ENCODE measurements around the gene VDAC1. TPM values are rescaled to one million over a fixed set of nuclear protein-coding genes. Genes with fewer than 3 reads are reported as not detected.
A peak's percentile ranks its signal among the peaks of the same experiment; 100 is the strongest.

The VDAC1 gene
- total and polyA plus RNA-seq, 2 of the 8 experiments (the other 6 are each of a cell fraction or from before 2014, with no cell fraction given), result 111 to 301 TPM

DNA sequence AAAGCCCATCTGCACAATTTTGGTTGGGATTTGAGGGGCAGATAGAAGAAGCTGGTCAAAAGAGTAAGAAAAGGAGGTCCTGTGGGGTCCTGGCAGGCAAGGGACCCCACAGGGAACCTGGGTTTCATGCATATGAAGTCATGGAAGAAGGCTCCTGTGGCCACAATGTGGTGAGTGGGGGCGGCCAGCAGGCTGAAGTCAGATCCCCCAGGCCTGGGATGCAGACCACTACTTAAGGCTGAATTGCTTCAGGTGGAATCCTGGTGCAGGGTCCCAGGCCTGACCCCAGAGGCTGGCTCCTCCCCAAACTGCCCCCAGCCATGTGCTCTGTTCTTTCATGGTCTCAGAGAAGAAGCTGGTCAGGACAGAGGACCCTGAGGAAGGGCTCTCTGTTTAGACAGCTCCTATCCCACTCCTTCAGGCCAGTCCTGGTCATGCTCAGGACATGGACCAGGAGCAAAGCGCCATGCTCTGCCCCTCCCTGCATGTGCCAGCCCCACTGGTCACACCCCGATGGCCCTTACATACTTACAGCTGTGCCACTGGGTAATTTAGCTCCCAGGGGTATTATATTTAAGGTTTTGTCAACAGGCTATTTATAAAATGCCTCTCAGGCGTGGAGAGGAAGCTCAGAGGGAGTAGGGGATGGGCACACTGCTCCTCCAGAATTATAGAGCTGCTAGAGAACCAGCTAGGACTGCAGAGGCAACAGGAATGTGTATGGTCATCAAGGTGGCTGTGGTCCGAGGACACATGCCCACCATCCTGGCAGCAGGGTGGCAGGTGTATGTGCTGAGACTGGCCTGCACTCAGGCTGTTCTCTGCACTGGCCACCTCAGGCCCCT lies 69.7 kb downstream of the VDAC1 start:
- ChIA-PET CTCF (ENCODE audit: partially characterized antibody) (interaction anchor here (0.8 to 2.0 kb wide), 7 partner anchors 9 to 819 kb away, joined by 3 to 15 read pairs (median 3); no protein-coding TSS in a partner anchor), POLR2A (ENCODE audit: partially characterized antibody) (no interaction called here)
- 86% methylated on average over 5 of the region's 5 CpGs; no CpG with 5 or more reads in 1 of the 2 experiments for WGBS, 2 experiments (ENCODE audit: extremely low coverage in 1 of 2, insufficient coverage in 1 of 2, insufficient read length in 1 of 2, insufficient replicate concordance in 2 of 2, low coverage in 1 of 2, low lambda C conversion rate in 2 of 2, missing lambda C conversion rate in 1 of 2)
- Histone ChIP-seq H4K8ac (ENCODE audit: extremely low read depth, insufficient read depth, low read length) (no peak overlapping the region), H2BK120ac (replicated peaks; ENCODE audit: low read depth, low read length) (no peak overlapping the region), H2BK20ac (ENCODE audit: low read length) (no peak overlapping the region), H3K4me2 (ENCODE audit: insufficient read depth in 1 of 2, low read depth in 2 of 2, low read length in 2 of 2) (no peak overlapping the region), H3K79me2 (ENCODE audit: control insufficient read depth in 1 of 2, insufficient read depth in 2 of 2, low read length in 2 of 2) (no peaks in the 10 kb centered on the region), H3K9ac (replicated peaks in 1 of 4; ENCODE audit: extremely low read depth in 1 of 4, low read depth in 3 of 4, low read length in 3 of 4) (no peak overlapping the region), H3K27ac (ENCODE audit: low read depth, low read length) (no peak overlapping the region), H2AK5ac (ENCODE audit: low read depth, low read length) (0 out of 2 replicates have a peak overlapping the region, but pooled peaks have one; percentile 39), H2AFZ (ENCODE audit: low read length) (no peak overlapping the region), H3K27me3 (replicated peaks in 1 of 4; ENCODE audit: control insufficient read depth in 3 of 4, extremely low read depth in 1 of 4, insufficient read depth in 3 of 4, low read length in 3 of 4) (no peaks in the 10 kb centered on the region; a peak in 1 of 7 replicates), H4K5ac (ENCODE audit: insufficient read length, low read depth, low read length) (no peak overlapping the region), H3K56ac (replicated peaks; ENCODE audit: insufficient read length, low read depth, low read length) (no peak overlapping the region), H3K4me3 (ENCODE audit: extremely low read depth in 1 of 4, insufficient read depth in 2 of 4, low read depth in 3 of 4, low read length in 4 of 4) (no peak overlapping the region), H2BK5ac (ENCODE audit: low read depth, low read length) (no peak overlapping the region), H3K18ac (ENCODE audit: extremely low read depth, low read length) (no peak overlapping the region), H3K23ac (ENCODE audit: insufficient read length) (no peak overlapping the region), H2BK12ac (ENCODE audit: low read depth, low read length) (no peak overlapping the region), H3K4me1 (replicated peaks in 1 of 4; ENCODE audit: control insufficient read depth in 3 of 4, insufficient read depth in 4 of 4, low read length in 3 of 4) (no peaks in the 10 kb centered on the region; a peak in 1 of 7 replicates), H3K23me2 (ENCODE audit: low read depth, low read length) (peaks cover 1% of the 10 kb centered on the region; the same call in 1 of the 2 replicates), H3K79me1 (ENCODE audit: low read depth, low read length) (no peaks in the 10 kb centered on the region), H3K36me3 (ENCODE audit: control insufficient read depth in 2 of 4, insufficient read depth in 4 of 4, low read length in 3 of 4) (no peaks in the 10 kb centered on the region), H3K4ac (replicated peaks; ENCODE audit: insufficient read length, low read depth, low read length) (no peak overlapping the region), H4K91ac (replicated peaks; ENCODE audit: insufficient read length, low read length) (no peak overlapping the region), H4K20me1 (replicated peaks in 1 of 2; ENCODE audit: control insufficient read depth in 1 of 2, insufficient read depth in 2 of 2, low read length in 2 of 2) (no peaks in the 10 kb centered on the region), H2BK15ac (ENCODE audit: low read length) (no peak overlapping the region), H3K9me3 (ENCODE audit: insufficient read depth in 2 of 2, low read depth in 1 of 2, low read length in 1 of 2) (peaks cover 0 to 4% of the 10 kb centered on the region in 2 experiments; a peak in 1 of 4 replicates), H3K14ac (ENCODE audit: insufficient read length) (no peak overlapping the region)
- DNase-seq (ENCODE audit: low read depth in 1 of 2, low spot score in 2 of 2), result no peak
- FAIRE-seq, result no peak
- no peak for TF ChIP-seq SIN3A (conservative IDR thresholded peaks at IDR 0.05 in 1 of 2, IDR thresholded peaks at IDR 0.05 in 1 of 2; ENCODE audit: low read depth in 1 of 2, low read length in 2 of 2)
- no peak for TF ChIP-seq FOSL1 (IDR thresholded peaks at IDR 0.05; ENCODE audit: insufficient read depth, low read depth, low read length)
- no peak for TF ChIP-seq PHF8 (conservative IDR thresholded peaks at IDR 0.05; ENCODE audit: low read depth, low read length)
- no peak for TF ChIP-seq CHD2 (IDR thresholded peaks at IDR 0.05; ENCODE audit: low read length)
- no peak for TF ChIP-seq KDM5A (IDR thresholded peaks at IDR 0.05; ENCODE audit: low read length)
- TF ChIP-seq, protein P1, sequence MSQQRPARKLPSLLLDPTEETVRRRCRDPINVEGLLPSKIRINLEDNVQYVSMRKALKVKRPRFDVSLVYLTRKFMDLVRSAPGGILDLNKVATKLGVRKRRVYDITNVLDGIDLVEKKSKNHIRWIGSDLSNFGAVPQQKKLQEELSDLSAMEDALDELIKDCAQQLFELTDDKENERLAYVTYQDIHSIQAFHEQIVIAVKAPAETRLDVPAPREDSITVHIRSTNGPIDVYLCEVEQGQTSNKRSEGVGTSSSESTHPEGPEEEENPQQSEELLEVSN (IDR thresholded peaks at IDR 0.05), result no peak
- no peak for TF ChIP-seq SP1 (IDR thresholded peaks at IDR 0.05; ENCODE audit: low read depth, low read length)
- TF ChIP-seq TEAD4 (IDR thresholded peaks at IDR 0.05; ENCODE audit: low read depth, low read length), result no peak
- TF ChIP-seq SRF (IDR thresholded peaks at IDR 0.05; ENCODE audit: low read depth, low read length), result no peak
- TF ChIP-seq ZNF274 (IDR thresholded peaks at IDR 0.05; ENCODE audit: borderline replicate concordance, extremely low read depth, low read length), result no peak
- no peak for TF ChIP-seq TBP (IDR thresholded peaks at IDR 0.05; ENCODE audit: low read depth, low read length)
- TF ChIP-seq TCF12 (IDR thresholded peaks at IDR 0.05; ENCODE audit: low read depth, low read length), result no peak

All from H1 (cell line).